ENCODE data around the gene MED9.

Gene MED9

DNA sequence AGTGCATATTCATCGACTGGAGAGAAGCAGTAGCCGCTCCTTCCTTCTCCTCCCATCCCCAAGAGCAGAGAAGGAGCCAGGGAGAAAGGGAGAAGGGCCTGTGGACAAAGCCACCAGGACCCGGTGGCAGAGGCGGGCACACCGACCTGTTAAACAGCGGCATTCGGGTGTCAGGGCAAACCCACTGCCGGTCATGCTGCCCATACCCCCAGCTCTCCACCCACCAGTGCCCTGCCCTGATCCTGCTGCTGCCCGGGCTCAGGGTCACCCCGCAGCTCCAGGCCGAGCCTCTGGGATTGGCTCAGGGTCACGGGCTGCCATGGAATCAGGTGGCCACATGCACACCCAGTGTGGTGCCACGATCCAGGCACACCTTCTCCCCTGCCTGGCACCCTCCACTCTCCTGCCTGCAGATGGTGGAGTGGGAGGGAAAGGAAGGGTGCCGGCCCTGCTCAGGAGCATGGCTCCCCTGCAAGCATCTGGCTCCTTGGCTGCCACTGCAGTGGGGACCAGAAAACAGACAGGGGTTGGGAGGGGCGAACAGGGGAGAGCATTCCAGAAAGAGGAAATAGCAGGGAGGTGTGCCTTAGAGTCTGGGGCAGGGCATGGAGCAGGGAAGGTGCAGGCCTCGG, 37.7 kb downstream of the MED9 start:
- no peak for TF ChIP-seq EZH2phosphoT487 (IDR thresholded peaks at IDR 0.05; ENCODE audit: borderline replicate concordance)
- TF ChIP-seq, protein P1, sequence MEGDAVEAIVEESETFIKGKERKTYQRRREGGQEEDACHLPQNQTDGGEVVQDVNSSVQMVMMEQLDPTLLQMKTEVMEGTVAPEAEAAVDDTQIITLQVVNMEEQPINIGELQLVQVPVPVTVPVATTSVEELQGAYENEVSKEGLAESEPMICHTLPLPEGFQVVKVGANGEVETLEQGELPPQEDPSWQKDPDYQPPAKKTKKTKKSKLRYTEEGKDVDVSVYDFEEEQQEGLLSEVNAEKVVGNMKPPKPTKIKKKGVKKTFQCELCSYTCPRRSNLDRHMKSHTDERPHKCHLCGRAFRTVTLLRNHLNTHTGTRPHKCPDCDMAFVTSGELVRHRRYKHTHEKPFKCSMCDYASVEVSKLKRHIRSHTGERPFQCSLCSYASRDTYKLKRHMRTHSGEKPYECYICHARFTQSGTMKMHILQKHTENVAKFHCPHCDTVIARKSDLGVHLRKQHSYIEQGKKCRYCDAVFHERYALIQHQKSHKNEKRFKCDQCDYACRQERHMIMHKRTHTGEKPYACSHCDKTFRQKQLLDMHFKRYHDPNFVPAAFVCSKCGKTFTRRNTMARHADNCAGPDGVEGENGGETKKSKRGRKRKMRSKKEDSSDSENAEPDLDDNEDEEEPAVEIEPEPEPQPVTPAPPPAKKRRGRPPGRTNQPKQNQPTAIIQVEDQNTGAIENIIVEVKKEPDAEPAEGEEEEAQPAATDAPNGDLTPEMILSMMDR (conservative IDR thresholded peaks at IDR 0.05; ENCODE audit: low read length), result no peak
- no peaks in the 10 kb centered on the region for H3K9me2 ChIP-seq (replicated peaks; ENCODE audit: low read depth, low read length)
- H3K4me2 ChIP-seq (ENCODE audit: low read depth, low read length, poor library complexity, severe bottlenecking), result no peak overlapping the region
- no peaks in the 10 kb centered on the region for H3K9me3 ChIP-seq (ENCODE audit: insufficient read depth, low read depth, low read length)
- no peaks in the 10 kb centered on the region for H3K27me3 ChIP-seq (ENCODE audit: insufficient read depth, low read length, poor library complexity, severe bottlenecking)
- no peaks in the 10 kb centered on the region for H3F3A ChIP-seq (ENCODE audit: low read depth)
- no peaks in the 10 kb centered on the region for H3K79me2 ChIP-seq (ENCODE audit: insufficient read depth, low read length)
- no peak overlapping the region for H2AFZ ChIP-seq (ENCODE audit: low read length)
- no peak overlapping the region for H3K4me3 ChIP-seq (ENCODE audit: low read length, poor library complexity, severe bottlenecking)
- no peaks in the 10 kb centered on the region for H4K20me1 ChIP-seq (ENCODE audit: insufficient read depth, low read length, poor library complexity, severe bottlenecking)
- no peaks in the 10 kb centered on the region for H3K36me3 ChIP-seq (ENCODE audit: insufficient read depth, low read length)
- H3K4me1 ChIP-seq (ENCODE audit: insufficient read depth, low read length, poor library complexity, severe bottlenecking), result peaks cover 15% of the 10 kb centered on the region
- H3K9ac ChIP-seq (ENCODE audit: low read depth, low read length, poor library complexity, severe bottlenecking), result no peak overlapping the region

DNA sequence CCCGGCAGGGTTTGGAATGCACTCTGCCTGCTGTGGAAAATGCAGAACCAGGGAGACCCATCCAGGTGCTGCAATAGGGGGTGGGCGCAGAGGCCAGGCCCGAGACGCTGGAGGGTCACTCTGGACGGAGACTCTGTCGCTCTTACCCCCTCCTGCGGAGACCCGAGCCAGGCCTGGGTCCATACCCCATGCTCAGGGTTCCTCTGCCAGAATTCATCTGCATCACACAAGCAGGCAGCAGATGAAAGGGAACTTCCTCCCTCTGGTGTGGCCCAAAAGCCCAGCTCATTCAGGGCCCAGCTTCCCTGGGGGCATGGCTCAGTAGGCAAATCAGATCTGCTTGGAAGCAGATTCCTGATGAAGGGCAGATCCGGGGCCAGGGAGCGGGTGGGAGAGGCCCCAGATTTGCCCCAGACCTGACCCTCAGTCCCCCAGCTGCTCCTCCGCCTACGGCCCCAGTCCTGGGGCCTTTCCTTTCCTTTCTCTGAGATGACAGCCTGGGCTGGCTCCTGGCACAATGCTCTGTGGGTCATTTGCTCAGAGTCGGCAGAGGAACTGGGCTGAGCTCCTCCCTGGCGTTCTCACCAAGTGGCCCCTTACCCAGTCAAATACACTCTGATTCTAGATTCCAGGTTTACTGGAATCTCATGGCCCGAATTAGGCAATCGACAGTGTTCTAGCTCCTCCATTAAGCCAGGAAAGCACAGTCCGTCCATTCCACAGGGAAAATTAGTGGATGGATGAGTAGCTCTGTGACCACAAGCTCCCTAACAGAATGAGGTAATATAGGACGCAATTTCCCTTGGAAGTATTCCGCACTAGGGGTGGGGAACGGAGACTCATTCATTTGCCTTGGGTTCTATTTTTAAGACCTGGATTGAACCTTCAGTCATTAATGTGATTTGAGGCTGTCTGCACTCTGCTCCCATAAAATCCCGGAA, 38.5 kb downstream of the MED9 start:
- Histone ChIP-seq H3K4me2 (ENCODE audit: low read depth, low read length, poor library complexity, severe bottlenecking) (no peak overlapping the region), H3K4me1 (ENCODE audit: insufficient read depth, low read length, poor library complexity, severe bottlenecking) (peaks cover 12% of the 10 kb centered on the region)

DNA sequence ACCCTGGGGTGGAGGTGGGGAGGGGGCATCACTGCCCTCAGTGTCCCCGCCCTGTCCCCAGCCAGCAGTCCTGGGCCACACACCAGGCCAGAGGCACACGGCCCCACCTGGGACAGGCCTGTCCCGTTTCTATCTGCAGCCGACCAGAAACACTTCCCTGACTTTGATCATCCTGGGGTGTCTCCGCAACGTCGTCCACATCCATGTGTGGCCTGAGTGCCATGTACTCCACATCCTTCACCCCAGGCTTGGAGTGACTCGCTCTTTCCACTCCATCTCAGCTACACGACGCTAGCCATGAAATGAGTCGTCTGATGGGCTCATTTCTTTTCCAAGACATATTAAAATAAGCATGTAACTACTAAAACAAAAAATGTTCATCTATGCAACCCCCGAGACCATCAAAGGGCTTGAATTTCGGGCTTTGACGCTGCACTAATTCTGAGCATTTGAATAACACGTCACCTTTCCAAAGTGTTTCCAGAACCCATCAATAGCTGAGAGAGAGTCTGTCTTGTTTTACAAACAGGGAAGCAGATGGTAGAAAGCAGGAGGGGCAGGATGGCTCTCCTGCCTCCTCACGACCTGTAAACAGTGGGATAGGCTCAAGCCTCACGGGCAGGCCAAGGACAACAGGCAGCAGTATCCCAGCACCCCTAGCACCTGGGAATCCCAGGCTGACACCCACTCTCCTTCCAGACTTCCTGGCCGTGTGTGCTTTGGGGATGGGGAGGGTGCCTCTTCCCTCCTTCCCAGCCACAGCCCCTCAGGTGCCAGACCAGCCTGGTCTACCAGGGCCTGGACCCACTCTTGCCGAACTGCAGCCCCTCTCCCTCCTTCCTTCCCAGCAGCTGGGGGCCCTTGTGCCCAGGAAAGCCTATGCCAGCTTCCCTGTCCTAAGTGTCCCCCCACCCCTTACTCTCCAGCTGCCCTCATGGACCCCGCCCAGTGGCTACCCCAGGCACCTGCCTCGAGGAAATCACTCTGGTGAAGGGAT, 39.4 kb downstream of the MED9 start:
- no peak overlapping the region for H3K4me2 ChIP-seq (ENCODE audit: low read depth, low read length, poor library complexity, severe bottlenecking)
- H3K9me3 ChIP-seq (ENCODE audit: insufficient read depth, low read depth, low read length), result no peaks in the 10 kb centered on the region
- TF ChIP-seq EZH2phosphoT487 (IDR thresholded peaks at IDR 0.05; ENCODE audit: borderline replicate concordance), result no peak
- TF ChIP-seq, protein P1 (conservative IDR thresholded peaks at IDR 0.05; ENCODE audit: low read length), result no peak
- H3K79me2 ChIP-seq (ENCODE audit: insufficient read depth, low read length), result no peaks in the 10 kb centered on the region
- H3K36me3 ChIP-seq (ENCODE audit: insufficient read depth, low read length), result no peaks in the 10 kb centered on the region
- no peaks in the 10 kb centered on the region for H3K9me2 ChIP-seq (replicated peaks; ENCODE audit: low read depth, low read length)
- H3K27me3 ChIP-seq (ENCODE audit: insufficient read depth, low read length, poor library complexity, severe bottlenecking), result no peaks in the 10 kb centered on the region
- no peak overlapping the region for H3K4me3 ChIP-seq (ENCODE audit: low read length, poor library complexity, severe bottlenecking)
- no peak overlapping the region for H3K9ac ChIP-seq (ENCODE audit: low read depth, low read length, poor library complexity, severe bottlenecking)
- H3K4me1 ChIP-seq (ENCODE audit: insufficient read depth, low read length, poor library complexity, severe bottlenecking), result peaks cover 2% of the 10 kb centered on the region
- no peak overlapping the region for H2AFZ ChIP-seq (ENCODE audit: low read length)
- no peaks in the 10 kb centered on the region for H4K20me1 ChIP-seq (ENCODE audit: insufficient read depth, low read length, poor library complexity, severe bottlenecking)
- H3F3A ChIP-seq (ENCODE audit: low read depth), result no peaks in the 10 kb centered on the region

More for the DNA sequence above, 38.5 kb downstream of the MED9 start:
- Histone ChIP-seq H3K79me2 (ENCODE audit: insufficient read depth, low read length) (no peaks in the 10 kb centered on the region), H3K27me3 (ENCODE audit: insufficient read depth, low read length, poor library complexity, severe bottlenecking) (no peaks in the 10 kb centered on the region), H3K9me2 (replicated peaks; ENCODE audit: low read depth, low read length) (no peaks in the 10 kb centered on the region), H3K9me3 (ENCODE audit: insufficient read depth, low read depth, low read length) (no peaks in the 10 kb centered on the region), H3F3A (ENCODE audit: low read depth) (no peaks in the 10 kb centered on the region), H3K4me3 (ENCODE audit: low read length, poor library complexity, severe bottlenecking) (no peak overlapping the region), H4K20me1 (ENCODE audit: insufficient read depth, low read length, poor library complexity, severe bottlenecking) (no peaks in the 10 kb centered on the region), H3K36me3 (ENCODE audit: insufficient read depth, low read length) (no peaks in the 10 kb centered on the region), H2AFZ (ENCODE audit: low read length) (no peak overlapping the region), H3K9ac (ENCODE audit: low read depth, low read length, poor library complexity, severe bottlenecking) (no peak overlapping the region)
- TF ChIP-seq, protein P1 (conservative IDR thresholded peaks at IDR 0.05; ENCODE audit: low read length), result no peak
- TF ChIP-seq EZH2phosphoT487 (IDR thresholded peaks at IDR 0.05; ENCODE audit: borderline replicate concordance), result no peak
